Fibroblast of pulmonary artery (primary cell): Measurements from ENCODE around the gene OPN3.
A peak's percentile ranks its signal among the peaks of the same experiment; 100 is the strongest.
"Not testable (repeated sequence)": the region's sequence is repeated elsewhere in the genome, so short reads cannot be mapped to it uniquely, and the experiment has no call there.

Source experiments
- DNase-seq: peaks from one replicate; pipeline ENCODE4 v3.0.0-alpha.2; 2010; ENCODE audit warnings: low read depth
- H3K4me3 ChIP-seq: replicated peaks from 2 replicates; pipeline ENCODE4 v1.5.1; 2011; ENCODE audit warnings: low read depth, mild to moderate bottlenecking, control low read depth, low read length, moderate library complexity
- CTCF ChIP-seq: IDR thresholded peaks from 2 replicates; pipeline ENCODE4 v1.5.1; 2011; ENCODE audit warnings: mild to moderate bottlenecking, control low read depth, low read length, inconsistent platforms; ENCODE audit errors: missing control alignments

OPN3 gene

GRCh38 chr1:241640149-241640866 lies at the start of gene OPN3, which contains the start of gene CHML:
TSS of gene OPN3 (minus strand) at chr1:241640369. CDS start at chr1:241640254, 115 bp downstream.
TSS of gene CHML (minus strand) at chr1:241640369. CDS start at chr1:241635766, 4,603 bp downstream.
- TF ChIP-seq CTCF, result no peak
- DNase-seq, result peak; percentile 87
- peak within 1 kb of the TSS; percentile 95 for H3K4me3 ChIP-seq

GRCh38 chr1:241688940-241689368 lies 48.8 kb upstream of the OPN3 start:
- DNase-seq, result peak; percentile 11
- no peak overlapping the region for H3K4me3 ChIP-seq
- TF ChIP-seq CTCF, result no peak

GRCh38 chr1:241684108-241684507 lies 43.9 kb upstream of the OPN3 start:
- TF ChIP-seq CTCF, result no peak
- H3K4me3 ChIP-seq, result no peak overlapping the region
- no peak for DNase-seq

- DNase-seq, result no peak
- no peak for TF ChIP-seq CTCF
- no peak overlapping the region for H3K4me3 ChIP-seq
These were observed 42.8 kb upstream of the OPN3 start for GRCh38 chr1:241682921-241683320.

GRCh38 chr1:241681861-241682448 lies 41.8 kb upstream of the OPN3 start:
- not testable (repeated sequence) for H3K4me3 ChIP-seq, DNase-seq

GRCh38 chr1:241679961-241680360 lies 39.8 kb upstream of the OPN3 start:
- H3K4me3 ChIP-seq, result no peak overlapping the region
- DNase-seq, result no peak
- TF ChIP-seq CTCF, result no peak

GRCh38 chr1:241679404-241679803 lies 39.2 kb upstream of the OPN3 start:
- no peak for DNase-seq
- no peak overlapping the region for H3K4me3 ChIP-seq
- TF ChIP-seq CTCF, result no peak
